Stimulated activated CD4-positive, alpha-beta T cell treated with anti-CD3 and anti-CD28 coated beads, Interleukin-12 subunit alpha, Interleukin-12 subunit beta, amount 100 ng/mL, for 24 hours (primary cell): Measurements from ENCODE around the gene ALKAL2.

ENCODE experiments used
- DNase-seq, 2 experiments: peaks; one replicate each; pipeline ENCODE4 v3.0.0-alpha.2; 2020; ENCODE audit warnings: low read depth in 2 of 2

ALKAL2 gene

DNA sequence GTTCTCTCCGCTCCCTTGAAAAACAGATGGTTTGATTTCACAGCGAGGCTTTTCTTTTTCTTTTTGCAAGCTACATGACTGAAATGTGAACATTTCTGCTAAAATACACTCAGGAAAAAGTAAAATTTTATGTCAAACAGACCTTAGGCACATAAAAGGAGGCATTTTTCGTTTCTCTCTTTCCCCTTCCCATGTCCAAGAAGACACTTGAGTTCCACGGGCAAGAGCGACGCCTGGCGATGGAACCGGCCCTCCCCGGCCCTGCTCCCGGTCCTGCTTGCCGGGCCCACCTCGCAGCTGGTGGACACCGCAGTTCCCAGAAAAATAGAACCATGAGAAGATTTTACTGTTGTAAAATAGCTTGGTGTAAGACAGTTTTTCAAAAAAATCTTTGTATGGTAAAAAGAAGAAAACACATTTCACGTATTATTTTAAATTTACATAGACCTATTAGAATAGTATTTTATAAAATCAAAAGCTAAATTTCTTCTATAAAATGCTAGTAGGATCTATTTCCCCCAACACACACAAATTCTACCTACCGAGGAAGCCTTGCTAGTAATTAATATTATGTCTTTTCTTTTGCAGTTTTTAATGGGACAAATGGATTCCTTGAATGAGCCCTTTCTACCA lies 2.3 kb upstream of the ALKAL2 start:
- DNase-seq, result peak in 1 of 2 experiments; percentile 41

DNA sequence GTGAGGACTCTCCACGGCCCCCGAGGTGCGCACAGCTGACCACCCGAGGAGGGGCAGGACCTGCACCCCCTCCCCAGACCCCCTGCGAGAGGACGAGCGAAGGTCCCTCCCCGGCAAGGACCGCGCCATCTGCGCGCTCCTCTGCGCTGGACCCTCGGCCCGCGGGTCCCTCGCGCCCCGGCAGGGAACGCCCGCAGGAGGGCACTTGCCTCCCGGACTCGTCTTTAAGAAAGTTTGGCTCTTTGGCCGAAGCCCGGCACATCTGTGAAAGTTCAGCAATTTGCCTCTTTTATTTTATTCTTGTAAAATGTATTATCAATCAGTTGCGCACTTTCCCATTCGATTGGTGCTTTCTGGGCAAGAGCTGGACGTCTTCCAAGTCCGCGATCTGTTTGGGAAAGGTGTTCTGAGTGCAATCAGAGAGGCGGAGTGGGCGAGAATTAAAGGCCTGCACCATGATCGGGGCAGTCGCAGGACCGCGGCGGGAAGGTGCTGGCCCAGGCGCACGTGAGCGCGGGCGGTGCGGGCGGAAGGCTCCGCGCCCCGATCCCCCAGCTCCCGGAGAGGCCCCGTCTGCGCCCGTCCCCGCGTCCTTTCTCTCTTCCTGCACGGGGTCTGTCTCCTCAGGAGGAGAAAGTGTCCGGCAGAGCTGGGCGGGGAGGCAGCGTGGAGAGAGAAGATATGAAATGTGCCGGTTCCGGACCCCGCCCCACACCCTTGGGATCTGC lies 1.6 kb upstream of the ALKAL2 start:
- no peak for DNase-seq

DNA sequence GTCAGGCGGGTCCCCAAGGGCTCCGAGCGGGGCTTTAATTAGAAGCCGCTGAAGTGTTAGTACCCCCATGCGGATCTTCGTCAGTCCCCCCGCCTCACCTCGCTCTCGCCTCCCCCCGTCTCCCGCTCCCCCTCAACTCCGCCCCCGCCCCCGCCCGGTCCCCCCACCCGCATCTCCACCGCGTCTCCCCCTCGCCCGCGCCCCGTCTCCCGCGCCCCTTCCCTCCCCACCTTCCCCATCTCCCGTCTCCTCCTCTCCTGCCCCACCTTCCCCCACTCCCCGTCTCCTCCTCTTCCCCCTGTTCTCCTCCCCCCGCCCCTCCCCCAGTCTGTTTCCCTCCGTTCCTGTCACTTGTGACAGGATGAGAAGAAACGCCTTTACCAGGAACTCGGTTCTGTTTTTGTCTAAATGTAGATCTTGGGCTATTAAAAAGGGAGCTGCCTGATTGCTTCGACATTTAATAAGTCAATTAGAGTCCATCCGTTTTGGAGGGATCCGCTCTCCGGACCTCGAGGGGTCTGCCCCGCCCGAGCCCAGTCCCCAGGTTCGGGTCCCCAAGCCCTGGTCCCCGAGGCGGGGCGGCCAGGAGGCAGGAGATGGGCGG lies 969 bp upstream of the ALKAL2 start:
- DNase-seq, result no peak

DNA sequence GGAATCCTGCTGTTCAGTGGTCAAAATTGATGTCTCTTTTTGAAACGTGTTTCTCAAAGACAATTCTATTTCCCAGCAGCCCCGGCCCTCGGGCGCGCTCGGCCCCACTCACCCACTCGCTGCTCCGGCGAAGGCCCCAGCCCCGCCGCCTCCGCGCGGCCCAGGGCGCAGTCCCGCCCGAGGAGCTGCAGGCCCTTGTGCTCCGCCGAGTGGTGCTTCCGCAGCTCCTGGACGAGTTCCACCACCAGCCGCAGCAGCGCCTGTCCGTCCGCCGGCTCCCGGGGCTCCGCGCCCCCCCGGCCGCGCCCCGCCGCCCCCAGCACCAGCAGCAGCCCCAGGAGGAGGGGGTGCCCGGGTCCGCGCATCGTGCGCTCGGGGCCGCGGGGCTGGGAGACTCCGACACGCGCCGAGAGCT lies 413 bp downstream of the ALKAL2 start:
- no peak for DNase-seq

DNA sequence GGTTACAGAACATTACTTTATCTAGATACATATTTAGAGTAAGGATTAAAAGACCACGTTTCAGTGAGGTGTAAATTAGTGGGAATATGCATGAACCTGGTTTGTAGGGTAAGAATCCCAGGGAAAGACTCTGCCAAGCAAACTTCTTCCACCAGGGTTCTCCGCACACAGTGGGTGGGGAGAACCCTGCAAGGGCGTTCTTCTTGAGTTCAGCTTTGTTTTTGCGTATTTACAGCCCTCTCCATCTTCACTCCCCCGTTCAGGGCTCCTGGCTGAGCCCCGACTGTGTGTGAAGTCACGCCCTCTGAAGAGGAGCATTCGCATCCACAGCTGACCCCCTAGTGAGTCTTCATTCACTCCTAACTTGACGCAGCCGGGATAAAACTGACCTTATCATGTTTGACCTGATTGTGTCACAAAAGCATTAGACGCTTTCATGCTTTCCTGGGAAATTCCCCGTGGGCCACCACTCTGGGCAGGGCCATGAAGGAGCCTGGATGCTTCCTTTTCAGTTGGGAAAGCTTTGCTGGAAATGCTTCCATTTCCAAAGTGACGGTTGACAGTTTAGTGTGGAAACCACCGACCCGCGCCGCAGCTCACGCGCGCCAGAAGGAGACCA lies 1.0 kb downstream of the ALKAL2 start:
- DNase-seq, result no peak

DNA sequence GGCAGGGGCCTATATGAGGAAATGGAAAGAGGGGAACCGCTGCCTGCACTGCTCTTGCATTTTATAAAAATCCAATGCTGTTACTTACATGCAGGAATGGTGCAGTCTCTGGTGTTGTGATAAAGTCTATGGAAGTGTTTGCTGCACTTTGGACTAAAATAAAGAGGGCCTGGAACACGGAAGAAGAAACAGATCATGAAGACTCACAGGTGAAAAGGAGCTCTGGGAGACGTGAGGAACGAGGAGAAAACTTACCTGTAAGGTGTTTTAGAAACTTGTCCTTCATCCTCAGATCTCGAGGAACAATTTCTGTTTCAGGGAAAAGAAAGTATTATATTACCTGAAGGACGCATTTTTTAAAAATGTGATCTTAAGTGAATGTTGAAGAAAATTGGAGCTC lies 1.9 kb downstream of the ALKAL2 start:
- DNase-seq, result no peak

DNA sequence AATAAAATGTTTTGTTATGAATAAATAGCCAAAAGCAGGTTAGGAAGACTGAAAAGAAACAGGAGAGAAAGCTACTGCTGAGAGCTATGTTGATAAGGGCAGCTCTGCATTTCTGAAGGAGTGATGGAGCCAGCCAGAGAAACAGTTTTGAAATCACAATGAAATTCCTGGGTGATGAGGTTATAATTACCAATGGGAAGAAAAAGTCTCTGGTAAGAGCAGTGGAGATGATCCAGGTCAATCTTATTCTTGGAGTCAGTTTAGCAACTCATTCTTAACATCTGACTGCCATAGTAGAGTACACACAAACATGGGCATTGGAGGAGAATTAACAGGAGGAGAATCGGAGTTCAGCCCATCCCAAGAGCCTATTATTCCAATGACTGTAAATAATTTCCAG lies 2.4 kb downstream of the ALKAL2 start:
- DNase-seq, result no peak

DNA sequence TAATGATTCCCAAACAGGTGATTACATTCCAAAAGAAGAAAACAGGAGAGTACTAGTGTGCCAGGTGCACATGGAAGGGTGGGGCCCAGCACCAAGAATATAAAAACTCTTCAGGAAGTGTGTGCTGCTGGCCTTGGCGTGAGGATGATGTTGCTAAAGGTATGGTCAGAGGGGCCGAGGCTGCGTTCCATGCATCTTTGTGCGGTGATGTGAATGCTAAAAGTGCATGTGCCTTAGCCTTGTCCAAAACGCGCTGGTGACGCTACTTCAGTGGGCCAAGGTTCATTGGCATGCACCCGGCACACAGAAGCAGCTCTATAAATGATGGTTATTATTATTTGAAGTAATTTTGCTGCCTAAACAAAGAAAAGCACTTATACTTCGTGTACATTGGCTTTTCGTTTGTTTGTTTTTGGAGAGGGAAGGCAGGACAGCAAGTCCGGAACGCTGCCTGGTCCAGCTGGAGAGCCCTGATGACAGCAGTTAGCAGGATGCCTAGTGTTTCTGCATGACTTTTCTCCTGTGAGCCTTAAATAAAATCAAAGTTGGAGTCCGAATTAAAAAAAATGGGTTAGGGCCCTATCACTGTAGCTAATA lies 2.9 kb downstream of the ALKAL2 start:
- DNase-seq, result no peak

DNA sequence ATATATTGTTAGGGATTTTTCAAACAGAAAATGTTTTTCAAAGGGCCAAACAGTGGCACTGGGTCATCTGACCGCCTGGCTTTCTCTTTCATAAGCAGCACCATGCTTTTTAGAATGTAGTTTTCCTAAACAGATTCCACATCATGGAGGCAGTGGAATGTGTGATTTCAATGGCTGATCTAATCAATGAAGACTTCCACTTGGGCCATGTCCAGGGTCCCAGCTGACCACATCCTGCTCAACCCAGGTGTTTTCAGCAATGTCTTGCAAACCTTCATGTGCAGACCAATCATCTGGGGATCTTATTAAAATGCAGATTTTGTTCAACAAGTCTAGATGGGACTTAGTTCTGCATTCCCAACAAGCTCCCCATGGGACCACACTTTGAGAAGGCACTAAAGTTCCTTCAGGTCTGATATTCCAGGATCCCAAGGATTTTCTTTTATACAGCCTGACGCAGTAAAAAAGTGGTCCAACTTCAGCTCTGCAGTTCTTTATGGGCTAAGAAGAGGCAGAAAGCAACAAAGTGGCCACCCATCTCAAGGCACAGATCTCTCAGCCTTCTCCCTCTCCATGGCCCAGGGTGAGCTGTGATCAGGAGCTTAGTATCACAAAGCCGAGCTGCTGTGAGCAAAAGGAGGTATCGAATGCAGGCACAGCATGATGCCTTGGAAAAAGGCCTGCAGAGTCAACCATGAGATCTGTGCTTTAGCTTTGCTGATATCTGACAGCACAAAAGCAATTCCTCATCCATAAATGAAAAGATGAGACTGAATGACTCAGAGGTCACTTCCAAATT lies 3.7 kb downstream of the ALKAL2 start:
- no peak for DNase-seq

DNA sequence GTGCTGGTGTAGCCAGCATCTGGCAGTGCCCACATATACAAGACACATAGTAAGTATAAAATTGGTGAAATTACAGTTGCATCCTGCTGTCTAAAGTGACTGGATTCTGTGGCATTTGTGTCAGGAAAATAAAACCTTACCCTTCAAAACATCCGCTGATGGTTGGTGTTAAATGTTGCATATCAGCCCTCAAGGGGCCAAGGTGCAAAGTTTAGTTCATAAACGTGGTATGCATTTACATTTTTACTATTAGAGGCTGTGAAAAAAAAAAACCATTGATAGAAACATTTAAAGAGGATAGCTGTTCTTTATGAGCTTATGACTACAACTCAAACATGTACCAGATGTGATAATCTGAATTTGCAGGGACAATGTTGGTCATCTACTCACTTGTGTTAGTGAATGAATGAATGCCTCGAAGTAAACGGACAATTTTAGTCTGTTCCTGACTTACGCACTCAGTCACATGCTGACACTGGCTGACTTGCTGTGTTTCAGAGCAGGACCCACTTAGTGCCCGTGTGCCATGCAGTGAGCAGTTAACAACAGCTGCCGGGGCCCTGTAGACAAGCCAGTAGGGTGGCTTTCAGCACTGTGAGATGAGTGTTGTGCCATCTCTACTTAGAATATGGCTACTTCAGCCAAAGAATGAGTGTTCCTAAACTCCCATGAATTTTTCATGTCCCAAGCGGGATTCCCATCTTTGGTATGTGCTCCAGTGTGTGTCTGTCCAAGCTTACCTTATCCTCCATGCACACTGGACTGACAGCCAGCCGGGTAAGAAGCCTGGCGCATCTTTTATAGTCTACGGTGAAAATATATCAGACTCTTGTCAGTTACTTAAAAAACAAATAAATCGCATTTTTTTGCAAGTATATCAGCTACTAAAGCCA lies 5.3 kb downstream of the ALKAL2 start:
- no peak for DNase-seq

DNA sequence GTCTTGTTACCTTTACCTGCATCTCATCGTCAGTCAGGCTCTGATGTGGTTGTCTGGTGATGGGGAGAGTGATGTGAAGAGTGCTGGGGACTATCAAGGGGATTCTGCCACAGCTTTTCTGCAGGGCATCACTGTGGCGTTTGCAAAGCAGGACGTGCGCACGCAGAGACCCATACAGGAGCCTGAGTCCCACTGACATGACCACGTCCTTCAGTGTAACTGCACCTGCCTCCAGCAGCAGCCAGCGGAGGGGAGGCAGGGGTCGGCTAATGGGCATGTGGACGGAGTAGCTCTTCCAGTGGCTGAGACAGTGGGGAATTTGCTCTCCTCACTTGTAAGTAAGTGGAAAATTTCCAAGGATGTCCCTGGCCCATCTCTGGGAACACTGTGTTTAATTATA lies 6.5 kb downstream of the ALKAL2 start:
- DNase-seq, result no peak

DNA sequence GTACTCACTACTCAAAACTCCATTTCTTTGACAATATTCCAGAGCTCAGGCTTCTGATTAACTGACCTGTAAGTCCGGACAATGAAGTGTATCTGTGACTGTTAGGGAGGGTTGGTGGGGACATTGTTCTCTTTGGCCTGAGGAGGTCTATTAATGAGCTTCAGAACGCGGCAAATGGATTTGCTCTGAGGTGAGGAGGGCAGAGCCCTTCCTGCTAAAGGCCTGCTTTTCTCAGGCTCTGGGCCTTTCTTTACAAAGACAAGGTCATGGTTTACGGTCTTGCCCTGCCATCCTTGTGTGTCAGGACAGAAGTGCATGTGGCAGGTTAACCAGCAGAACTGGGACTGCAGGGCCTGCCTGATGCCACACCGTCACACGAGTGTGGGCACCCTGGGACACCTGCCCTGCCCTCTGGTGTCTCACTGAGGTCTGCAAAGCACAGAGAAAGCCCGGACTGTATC lies 7.2 kb downstream of the ALKAL2 start:
- no peak for DNase-seq

DNA sequence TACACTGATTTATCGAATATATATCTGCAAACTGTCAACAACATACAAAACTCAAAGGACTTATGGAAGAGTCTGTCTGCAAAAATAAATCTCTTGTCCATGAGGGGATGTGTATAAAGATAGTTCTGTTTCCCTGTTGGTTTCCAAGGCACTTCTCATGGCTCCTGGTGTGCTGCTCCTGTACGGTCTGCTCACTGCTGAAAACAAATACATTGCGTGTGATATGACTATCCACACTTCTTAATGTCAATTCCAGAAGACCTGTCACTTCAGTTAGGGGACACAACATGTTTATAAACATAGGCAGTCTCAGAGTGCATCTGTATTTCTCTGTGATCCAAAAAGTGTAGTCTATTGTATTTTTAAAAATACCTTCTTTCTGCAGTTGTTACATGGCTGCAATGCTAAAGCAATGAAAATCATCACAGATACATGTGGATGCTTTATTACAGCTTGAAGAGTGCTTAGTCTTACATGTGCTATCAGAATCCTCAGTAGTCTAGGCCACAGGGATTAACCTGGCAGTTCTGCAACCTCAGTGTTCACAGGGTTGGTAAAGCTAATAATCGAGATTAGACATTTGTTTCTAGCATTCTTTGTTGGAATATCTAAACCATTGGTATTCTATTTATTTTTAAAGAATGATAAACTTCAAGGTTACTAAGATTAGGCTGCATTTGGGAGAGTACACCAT lies 7.8 kb downstream of the ALKAL2 start:
- DNase-seq, result no peak

DNA sequence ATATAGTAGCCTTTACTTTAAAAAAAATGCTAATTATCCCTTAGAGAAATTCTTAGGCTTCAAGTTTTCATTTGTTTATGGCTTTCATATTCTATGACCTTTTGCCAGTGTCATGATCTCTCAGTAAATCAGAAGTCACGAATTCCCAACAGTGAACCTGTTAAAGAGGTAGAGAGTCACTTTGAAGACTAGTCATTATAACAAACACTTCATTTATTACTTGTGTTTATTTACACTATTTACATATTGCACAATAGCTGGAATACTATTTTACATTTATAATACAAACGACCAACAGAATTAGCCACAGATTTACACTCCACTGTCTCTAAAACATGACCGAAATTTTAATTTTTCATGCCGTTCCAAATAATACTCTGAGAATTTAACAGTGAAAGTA lies 8.5 kb downstream of the ALKAL2 start:
- DNase-seq, result no peak

DNA sequence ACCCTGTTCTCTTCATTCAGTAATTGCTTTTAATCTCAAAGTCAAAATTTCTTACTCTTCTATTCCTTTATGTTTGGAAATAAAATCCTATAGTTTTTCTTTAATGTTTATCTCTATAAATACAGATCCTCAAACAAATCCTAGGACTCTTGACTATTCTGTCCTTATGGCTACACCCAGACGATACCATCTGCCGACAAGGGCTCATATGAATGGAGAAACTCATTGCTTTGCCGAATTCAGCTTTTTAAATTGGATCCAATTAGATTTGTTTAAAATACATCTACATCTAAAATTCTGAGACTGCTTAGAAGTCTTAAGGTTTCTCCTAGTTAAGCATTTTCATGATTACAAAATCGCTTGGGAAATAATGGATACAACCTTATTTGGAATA lies 9.0 kb downstream of the ALKAL2 start:
- no peak for DNase-seq

DNA sequence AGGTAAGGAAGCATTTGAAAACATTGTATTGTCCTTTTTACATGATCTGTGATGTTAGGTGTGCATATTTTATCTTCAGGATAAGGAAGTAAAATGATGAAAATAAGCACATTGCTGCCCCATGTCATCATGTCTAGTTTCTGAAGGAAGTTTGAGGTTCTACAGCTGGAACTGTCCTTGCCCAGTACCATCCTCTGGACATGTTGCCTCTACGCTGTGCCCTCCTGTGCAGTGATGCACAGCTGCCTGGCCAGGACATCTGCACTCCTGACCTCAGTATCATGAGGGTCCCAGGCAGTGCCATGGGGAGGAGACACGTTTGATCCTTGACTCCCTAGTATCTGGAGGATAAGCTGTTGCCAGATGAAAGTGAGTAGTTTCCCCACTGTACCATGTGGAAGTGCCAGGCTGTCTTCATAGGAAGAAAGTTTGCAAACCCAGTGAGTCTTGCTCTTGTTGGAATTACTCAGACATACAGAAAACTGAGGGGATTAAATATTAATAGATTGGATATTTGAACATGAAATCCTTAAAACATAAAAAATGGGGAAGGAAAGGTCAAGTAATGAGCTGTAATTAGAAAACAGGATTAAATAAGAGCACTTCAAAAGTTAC lies 9.5 kb downstream of the ALKAL2 start:
- DNase-seq, result no peak

DNA sequence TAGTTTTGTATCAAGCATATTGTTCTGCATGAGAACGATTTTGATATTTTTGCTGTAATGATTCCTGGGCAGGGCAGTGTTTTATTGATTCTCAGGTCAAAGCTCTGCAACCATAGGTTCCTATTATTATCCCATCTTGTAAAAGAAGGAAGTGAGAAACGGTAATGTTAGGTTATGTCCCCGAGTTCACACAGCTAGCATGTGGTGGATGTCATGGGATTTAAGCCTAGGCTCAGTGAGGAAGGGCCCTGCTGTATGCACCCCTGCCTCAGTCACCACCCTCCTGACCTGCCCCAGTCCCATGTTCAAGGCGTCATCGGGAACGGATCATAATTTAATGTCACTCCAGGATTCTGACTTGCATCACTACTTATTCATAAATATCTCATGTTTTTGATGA lies 12.4 kb downstream of the ALKAL2 start:
- no peak for DNase-seq

DNA sequence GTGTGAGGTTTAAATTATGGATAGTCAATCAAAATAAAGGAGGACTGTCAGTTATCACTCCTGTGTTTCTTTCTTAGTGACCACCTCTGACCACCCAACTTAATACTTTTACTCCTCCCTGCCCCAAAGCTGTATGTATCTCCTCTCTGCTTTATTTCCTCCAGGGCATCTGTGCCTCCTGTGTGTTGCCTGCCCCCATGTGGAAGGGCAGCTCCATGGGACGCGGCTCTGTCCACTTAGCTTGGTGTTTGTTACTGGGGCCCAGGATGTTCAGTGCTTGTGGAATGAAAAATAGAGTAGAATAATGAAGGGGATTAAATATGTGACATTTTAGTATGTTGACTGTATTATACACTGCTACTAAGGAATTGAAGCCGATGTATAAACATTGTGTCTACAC lies 13.4 kb downstream of the ALKAL2 start:
- DNase-seq, result no peak

DNA sequence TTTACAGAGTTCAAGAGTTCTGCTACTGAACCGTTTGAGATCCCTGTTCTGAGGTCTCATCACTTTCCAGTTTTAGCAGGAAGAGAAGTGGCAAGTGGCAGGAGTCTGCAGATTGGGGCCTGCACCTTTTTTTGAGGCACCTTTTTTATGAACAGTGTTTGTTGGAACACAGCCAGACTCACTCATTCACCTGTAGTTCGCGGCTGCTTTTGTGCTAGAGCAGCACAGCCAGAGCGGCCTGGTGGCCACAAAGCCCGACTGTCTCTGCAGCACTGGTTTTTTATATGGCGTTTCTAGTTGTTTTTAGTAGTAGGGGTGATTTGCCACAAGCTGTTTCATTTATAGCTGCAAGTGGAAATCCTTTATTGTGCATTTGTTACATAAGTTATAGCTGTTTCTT lies 14.6 kb downstream of the ALKAL2 start:
- DNase-seq, result no peak

DNA sequence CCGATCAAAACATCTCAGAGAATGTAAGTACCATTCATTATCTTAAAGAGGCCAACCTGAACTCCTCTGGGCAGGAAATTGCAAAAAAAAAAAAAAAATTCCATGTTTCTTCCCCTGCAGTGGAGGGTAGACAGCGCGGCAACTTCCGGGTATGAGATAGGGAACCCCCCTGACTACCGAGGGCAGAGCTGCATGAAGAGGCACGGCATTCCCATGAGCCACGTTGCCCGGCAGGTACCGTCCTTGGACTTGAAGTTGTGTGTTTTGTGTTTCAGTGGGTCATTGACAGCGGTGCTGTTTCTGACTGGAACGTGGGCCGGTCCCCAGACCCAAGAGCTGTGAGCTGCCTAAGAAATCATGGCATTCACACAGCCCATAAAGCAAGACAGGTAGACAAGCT lies 16.0 kb downstream of the ALKAL2 start:
- DNase-seq, result no peak
